ENCODE data around the gene MYL11.

MYL11 gene

DNA sequence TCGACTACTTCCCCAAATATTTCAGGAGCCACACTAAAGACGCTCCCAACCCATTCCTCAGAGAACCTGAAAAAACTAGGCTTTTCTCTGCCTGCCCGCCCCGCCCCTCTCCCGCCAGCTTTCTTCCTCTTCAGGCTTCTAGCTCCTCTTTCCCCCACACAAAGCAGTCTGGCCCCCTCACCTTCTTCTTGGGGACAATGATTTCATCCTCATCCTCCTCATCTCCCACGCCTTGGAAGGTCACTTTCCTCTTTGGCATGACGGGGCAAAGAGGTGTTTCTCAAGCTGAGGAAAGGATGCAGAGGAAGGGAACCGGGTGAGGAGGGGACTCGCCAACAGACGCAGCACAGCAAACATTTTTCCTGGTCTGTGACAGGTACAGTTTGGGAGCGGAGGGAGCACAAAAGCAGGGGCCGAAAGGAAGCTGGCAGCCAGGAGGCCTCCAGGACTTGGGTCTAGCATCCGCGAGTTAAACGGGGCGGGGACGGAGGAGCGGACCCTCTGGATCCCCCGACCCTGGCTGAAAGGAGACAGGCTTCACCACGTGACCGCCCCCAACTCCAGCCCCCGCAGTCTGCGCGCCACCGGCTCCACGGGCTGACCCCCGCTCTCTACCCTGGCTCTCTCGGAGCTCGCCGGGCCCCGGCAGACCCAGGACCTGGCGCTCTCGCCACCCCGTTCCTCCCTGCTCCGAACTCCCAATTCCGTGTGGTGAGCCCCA lies 20.0 kb upstream of the MYL11 start:
- peak; percentile 64 for DNase-seq

DNA sequence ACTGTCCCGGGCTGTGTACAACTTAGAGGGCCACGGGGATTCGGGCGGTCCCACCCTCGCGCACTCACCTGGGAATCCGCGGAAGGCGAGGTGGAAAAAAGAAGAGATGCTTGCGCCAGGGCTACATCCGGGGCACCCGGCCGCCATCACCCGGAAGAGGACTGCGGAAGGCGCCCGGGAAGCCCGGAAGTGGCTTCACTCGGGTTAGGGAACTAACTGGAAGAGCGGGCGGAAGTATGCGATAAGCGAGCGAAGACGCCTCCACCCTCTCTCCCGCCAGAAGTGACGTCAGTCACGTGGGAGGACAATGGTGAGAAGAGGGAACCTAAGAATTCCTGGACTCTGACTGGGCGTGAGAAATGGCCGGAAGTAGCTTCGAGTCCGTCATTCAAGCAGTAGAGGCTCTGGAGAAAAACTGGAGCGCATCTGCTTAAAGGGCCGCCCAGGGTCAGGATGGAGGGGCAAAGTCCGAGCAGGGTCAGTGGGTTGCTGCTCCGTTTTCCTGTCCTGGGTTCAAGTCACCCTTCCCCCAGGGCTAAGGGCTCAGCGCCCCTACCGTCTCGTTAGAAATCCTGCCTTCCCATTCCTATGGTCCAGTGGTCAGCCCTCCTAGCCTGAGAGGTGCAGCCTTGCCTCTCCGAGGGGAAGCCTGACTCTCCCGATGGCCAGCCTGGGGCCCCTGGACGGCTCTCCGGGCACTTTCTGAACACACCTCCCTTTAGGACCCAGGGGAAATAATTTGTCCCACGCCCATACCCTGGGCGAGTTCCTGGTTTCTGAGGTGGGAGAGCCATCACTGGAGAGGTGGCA lies 19.3 kb upstream of the MYL11 start, which contains the start of gene CD2BP2:
Gene CD2BP2 (minus strand): TSS at position 165 of the 810 bp plus-strand sequence. CDS start 627 bp downstream, outside the sequence.
- peak; percentile 95 for DNase-seq

DNA sequence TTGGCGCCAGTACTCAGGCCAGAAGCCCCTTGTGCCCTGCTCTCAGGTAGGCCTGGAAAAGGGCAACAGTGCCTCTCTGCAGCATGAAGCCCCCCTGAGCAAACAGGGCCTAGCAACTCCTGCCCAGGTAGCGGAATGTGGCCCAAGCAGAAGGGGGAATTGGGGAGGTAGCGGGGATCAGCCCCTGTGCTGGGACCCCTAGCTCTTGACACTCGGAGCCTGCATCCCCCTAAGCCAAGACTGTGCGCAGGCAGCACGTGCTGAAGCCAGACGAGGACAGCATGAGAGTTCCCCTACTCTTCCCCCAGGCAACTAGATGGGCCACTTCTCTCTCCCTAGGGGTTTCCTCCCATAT lies 18.7 kb upstream of the MYL11 start:
- DNase-seq = no peak

DNA sequence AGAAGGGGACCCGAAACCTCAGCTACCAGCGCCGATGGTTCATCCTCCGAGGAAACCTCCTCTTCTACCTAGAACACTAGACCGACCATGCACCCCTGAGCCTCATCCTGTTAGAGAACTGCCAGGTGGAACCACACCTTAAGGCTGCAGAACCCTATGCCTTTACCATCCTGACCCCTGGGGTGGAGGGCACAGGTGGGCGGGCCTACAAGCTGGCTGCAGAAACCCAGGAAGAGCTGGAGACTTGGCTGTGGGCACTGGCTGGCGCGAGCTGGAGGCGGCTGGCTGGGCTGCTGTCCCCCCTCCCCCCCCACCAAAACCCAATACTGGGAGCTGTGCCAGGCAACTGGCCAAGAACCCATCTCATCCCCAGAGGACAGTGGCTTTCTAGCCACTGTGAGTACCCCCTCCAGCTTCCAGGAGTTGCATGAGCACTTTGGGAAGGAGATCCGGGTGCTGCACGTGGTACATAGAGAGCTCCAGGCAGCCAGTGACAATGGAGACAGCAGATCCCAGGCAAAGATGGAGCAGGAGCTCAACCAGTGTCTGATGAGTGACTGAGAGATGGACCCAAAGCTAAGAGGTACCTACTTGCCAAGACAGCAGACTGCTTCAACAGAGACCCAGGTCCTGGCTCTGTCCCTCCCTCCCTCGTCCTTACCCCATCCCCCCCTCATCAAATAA lies 18.1 kb upstream of the MYL11 start:
- no peak for DNase-seq

DNA sequence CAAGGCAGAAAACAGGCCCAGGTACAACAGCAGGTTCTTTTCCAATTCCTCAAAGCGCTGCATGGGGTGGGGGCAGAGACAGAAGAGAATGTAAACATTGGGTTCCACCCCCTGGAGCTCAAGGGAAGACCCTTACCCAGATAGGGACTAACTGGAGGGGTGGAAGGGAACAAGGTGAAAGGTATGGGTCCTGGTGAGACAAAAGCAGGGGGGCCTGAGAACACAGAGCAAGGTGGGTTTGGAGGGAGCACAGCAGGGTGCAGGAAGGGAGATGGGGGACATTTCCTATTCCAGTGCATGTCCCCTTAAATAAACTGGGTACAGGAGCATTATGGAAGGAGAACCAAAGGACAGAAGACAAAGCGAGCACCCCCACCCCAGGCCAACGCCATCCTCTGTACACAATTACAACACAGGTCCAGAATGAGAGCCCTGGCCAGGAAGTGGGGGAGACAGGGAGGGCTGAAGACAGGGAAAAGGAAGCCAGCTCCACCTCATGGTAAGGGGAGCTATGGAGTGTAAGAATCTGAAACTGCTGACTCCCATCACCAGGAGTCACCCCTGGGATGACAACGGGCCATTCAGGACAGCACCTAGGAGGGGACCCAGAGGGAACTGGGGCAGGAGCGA lies 17.4 kb upstream of the MYL11 start:
- no peak for DNase-seq

DNA sequence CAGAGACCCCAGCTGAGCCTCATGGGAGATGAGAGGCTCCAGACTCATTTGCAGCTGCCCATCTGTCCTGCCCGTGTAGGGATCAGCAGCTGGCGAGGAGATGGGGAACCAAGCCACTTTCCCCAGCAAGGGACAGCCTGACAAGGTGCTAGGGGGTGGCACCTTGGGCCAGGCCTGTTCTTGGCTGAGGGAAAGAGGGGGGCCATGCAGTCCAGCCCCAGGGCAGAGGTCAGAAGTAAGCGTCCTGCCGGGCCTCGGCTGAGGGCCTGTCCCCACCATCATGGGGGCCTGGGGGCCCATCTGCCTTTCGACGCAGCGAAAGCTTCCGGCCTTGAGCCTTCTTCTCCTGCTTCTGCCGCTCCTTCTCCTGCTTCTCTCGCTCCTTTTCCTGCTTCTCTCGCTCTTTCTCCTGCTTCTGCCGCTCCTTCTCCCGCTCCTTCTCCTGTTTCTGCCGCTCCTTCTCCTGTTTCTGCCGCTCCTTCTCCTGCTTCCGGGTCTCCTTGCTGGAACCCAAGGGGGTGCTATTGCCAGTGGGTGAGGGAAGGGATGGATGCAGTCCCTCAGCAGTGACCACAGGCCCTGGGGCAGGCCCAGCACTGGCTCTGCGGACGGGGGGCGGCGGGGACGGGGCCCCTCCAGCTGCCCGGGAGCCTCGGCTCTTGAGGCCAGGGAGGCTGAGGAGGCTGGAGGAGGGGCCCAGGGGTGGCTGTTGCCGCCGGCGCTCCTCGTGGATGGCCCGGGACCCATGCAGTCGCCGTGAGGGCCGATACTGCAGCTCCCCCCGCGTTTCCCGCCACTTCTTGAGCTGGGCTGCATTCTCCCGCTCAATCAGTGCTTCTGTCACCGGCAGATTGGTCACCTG lies 16.7 kb upstream of the MYL11 start:
- DNase-seq = no peak

DNA sequence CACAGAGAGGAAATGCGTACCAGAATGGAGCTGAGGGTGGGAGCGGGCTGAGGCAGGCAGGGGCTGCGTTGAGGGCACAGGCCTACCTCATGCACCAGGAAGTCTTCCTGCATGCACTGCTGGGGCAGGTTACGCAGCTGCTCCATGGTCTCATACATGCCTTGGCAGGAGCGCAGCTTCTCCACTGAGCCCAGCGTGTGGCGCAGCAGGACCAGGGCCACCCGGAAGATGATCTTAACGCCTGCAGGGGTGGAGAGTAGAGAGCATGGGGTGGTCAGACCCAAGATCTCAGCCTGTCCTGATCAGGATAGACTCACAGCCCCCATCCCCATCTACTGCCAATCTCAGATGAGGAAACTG lies 16.0 kb upstream of the MYL11 start:
- DNase-seq = no peak

DNA sequence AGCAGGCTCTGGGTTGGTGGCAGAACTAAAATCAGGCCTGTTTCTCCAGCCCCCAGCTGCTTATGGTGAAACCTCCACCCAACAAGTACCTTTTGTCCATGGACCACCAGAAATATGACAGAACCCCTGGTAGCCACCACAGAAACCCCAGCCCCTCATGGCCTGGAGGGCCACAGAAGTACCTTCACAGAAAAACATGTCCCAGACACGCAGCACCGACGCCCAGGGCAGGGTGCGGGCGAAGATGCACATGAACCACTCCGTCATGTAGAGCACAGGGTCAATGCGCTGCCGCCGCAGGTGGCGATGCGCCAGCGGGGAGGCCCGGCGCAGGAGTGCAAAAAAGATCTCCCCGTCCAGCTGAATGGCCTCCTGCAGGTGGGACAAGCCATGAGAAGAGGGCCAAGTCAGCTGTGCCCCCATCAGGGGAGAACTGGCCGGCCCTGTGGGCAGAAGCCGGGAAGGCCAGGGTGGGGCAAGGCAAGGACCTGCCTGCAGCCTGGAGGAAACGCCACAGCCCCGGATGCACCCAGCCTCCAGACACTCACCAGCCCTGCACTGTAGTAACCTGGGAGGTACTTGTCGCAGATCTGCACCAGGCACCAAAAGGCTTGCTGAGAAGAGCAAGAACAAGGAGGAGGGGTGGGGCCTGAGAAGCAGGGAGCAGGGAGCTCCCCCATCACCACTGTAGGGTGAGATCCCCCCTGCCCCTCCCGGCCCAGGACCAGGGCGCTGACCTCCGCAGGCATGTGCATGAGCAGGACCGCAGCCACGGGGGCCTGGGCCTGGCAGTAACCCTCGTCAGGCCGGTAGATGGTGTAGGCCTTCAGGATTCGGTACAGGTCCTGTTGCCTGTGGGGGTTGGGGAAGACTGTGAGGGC lies 15.4 kb upstream of the MYL11 start:
- DNase-seq = no peak

DNA sequence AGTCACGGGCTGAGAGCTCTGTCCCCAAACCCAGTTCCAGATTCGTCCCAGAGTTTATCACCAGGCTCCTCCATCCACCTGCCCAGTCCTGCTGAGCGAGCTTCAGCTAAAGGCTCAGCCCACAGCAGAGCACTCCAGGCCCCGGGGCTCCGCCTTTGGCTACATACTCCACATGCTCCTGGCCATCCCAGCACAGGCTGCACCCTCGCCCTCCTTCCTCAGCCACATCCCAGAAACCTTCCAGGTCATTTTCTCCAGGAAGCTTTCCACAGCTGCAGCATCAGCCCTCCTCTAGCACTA lies 14.8 kb upstream of the MYL11 start:
- DNase-seq = no peak

DNA sequence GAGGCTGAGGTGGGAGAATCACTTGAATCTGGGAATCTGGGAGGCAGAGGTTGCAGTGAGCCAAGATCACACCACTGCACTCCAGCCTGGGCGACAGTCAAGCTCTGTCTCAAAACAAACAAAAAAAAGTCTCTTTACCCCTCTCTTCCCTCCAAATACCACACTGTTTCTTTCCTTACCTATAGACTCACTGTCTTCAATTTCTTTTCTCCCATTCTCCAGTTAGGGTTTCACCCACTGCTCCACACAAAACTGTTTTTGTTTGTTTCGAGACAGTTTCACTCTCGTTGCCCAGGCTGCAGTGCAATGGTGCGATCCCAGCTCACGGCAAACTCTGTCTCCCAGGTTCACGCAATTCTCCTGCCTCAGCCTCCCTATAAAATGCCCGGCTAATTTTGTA lies 13.4 kb upstream of the MYL11 start:
- no peak for DNase-seq

DNA sequence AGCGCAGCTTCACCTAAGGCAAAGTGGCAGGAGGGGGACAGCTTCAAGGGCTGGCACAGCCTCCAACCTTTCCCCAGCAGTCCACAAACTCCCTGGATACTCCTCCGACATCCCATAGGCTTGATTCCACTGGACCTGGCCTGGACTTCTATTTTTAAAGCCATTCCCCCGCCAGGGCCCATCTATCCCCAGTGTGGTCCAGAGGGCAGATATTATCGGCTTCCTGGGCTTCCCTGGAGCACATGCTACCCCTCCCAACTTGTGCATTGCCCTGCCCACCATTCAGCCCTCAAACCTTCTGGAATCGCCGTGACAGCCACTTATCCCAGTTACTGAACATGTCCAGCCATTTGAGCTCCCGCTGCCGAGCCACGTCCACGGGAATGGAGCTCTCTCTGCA lies 9.4 kb upstream of the MYL11 start:
- DNase-seq = no peak

DNA sequence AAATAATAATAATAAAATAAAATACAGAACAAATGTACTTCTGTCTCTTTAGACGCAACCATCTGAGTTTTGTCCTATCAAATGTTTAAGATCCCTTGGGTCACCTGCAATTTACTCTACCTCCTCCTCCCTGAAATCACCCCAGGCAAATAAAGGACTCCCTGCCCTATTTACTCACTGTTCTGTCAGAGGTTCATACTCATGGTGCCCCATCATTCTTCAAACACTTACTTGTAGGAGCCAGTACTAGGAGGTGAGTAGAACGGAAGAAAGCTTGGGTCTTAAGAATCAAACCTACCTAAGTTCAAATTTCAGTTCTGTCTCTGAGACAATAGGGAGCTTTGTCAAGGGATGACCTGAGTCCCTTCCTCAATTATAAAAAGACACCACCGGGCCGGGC lies 8.1 kb upstream of the MYL11 start:
- no peak for DNase-seq

DNA sequence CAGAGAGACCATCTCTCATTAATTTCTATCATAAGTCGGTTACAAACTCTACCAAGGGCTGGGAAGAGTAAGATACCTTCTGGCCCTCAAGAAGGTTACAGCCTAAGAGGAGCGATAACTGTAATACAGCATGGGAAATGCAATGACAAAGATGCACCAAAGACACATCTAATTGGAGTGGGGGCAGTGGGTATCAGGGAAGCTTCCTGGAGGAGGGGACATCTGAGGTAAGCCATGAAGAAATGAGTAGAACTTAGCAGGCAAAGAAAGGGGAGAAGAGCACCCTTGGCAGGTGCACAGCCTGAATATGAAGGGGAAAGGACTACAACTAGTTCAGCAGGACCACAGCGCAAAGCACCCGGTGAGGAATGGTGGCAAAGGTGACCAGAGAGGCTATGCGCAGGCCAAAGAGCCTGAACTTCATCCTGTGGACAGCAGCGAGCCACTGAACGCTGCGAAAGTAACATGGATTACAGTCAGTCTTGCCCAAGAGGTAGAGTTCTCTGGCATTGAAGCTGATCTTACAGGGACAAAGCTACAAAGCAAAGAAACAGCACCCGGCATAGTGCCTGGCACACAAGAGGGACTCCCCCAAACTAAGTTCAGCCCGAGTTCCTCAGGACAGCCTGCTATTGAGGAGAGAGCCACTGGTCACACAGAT lies 7.1 kb upstream of the MYL11 start:
- no peak for DNase-seq

DNA sequence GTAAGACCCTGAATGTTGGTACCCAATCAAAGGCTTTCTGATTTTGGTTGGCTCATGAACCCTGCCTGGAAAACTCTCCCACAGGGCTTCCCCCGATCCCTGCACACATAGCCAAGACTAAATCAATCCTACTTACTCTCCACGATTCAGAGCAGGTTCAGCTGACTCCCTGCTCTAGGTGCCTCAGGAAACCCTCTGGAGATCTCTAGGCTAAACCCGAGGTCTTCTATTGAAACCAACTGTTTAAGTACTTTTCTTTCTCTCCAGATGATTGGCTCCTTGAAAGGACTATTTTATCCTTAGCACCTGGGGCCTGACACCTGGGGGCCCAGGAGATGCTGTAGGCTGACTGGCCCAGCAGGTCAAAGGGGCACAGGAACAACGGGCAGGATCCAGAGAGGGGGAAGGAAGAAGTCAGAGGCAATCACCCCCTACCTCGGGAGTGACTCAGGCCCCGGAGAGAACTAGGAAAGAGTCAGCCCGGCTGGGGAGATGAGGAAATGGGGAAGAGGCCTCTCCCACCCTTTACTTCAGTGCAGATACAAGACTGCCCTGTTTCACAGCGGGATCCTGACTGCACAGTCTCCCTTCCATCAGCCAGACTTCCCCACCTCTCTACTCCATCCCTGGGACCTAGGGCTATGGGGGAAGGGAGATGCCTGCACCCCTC lies 6.3 kb upstream of the MYL11 start:
- no peak for DNase-seq

DNA sequence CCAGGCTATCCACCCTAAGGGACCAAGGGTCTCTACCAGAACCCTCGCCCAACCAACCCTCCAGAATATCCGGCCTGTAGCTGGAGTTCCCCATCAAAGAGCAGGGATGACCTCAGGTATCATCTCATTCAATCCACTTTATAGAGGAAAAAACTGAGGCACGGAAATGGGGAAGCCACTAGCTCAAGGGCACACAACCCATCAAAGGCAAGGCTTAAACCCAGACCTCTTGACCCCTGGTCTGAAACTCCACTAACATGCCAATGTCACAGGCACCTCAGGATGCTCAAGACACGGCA lies 5.9 kb upstream of the MYL11 start:
- DNase-seq = no peak

DNA sequence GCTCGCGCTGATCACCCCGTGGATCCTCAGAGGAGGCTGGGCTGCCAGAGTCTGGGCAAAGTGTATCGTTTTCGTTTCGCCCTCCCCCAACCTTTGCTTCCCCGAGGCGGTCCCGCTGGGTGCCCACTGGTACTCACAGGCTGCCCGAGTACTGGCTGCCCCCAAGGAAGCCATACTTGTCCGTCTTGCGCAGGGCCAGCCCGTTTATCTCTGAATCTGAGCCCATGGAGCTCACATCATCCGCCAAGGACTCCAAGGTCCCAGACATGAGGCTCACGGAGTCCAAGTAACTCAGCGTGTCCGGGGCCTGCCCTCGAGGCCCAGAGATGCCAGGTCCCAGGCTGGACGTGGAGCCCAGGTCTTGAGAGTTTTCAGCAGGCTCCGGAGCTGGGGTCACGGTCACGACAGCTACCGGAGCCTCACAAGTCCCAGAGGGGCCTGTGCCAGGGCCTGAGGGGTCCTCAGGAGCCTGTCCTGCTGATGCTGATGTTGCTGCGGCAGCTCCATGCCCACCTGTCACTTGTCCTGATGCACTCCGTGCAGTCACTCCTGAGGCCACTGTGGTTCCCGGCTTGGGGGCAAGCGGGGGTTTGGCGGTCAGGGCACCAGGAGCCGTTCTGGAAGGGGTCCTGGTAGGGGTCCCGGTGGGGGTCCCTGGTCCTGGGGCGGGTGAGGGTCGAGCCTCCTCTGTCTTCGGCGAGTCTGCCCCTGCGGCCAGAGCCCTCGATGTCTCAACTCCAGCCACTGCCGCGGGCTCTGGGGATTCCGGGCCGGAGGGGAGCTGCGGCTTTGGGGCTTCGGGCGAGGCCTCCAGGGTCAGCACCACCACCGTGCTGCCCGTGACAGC lies 5.3 kb upstream of the MYL11 start:
- DNase-seq = peak; percentile 77

DNA sequence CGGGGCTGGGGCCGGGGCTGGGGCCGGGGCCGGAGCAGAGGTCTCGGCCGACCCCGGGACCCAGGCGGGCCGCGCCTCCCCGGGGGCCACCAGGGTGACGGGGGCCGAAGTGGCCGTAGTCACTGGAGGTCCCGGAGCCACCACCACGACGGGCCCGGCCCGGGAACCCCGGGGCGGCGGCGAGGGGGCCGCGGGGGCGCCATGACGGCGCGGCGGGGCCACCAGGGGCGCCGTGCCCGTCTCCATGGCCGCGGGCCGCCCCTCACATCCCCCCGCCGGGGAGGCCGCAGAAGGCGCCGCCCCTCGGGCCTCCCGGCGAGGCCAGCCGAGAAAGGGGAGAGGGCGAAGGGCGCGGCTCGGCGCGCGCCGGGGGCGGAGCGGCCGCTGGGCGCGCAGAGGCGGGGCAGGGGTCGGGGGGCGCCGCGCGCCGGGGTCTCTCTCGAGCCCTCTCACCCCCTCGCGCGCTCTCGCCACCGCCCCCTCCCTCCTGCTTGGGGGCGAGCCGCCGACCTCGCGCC lies 4.6 kb upstream of the MYL11 start:
- no peak for DNase-seq

DNA sequence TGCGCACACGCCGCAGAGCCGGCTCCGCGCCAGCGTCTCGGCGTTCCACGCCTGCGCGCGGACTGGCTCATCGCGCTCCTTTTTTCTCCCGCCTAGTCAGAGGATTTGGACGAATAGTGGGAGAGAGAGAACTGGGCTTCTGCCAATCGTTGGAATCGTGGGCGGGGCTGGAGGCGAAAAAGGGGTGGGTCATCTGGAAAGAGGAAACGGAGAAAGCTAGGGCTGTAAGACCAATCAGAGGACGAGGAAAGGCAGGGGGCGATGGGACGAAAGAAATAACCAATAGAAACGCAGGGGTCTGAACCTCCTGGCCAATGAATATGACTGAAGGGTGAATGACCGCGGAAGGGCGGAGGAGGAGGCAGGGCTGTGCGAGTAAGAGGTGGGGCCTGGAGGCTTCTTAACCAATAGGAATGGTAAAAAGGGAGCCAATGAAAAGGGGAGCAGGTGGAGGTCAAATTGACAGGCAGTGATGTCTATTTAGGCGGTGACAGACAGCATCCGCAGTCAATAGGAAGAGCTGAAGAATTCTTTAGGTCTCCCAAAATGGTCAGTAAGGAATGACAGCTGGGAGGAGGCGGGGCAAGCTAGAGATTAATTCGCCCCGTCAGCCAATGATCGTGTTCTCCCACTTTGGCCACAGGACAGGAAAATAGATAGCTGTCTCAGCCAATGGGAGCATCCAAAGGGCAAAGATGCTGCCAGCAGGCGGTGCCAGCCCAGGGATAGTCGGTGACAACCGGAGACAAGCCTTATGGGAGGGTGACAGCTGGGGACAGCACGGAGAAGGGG lies 4.0 kb upstream of the MYL11 start, which contains the start of gene TBC1D10B:
Gene TBC1D10B (minus strand): TSS at position 39 of the 792 bp plus-strand sequence. CDS start 311 bp downstream, outside the sequence.
- peak; percentile 99 for DNase-seq
